OCI-M1 (cell line): ENCODE results near the gene PLAAT2.
A peak's percentile ranks its signal among the peaks of the same experiment; 100 is the strongest.
"Not testable (repeated sequence)": the region's sequence is repeated elsewhere in the genome, so short reads cannot be mapped to it uniquely, and the experiment has no call there.

ENCODE experiments used
- DNase-seq: peaks from one replicate; lab custom pipeline; 2025; lab: John Stamatoyannopoulos, UW

Gene PLAAT2

GRCh38 chr11:63549411-63549810 lies 13.8 kb downstream of the PLAAT2 start:
- no peak for DNase-seq

DNA sequence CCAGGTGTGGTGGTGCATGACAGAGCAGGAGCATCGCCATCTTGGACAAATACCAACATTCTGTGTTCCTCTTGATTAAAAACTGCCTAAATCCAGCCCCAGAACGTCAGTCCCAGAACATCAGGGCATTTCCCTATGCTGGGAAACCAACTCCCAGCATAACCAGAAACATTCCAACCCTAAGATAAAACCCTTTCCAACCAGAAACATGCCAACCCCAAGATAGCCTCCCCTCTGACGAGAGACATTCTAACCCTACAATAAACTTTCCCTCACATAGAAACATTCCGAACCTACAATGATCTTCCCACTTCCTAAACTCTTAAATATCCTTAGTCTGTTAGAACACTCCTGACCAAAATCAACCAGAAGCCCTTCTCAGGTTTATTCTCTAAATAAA lies 15.0 kb downstream of the PLAAT2 start:
- DNase-seq: no peak

DNA sequence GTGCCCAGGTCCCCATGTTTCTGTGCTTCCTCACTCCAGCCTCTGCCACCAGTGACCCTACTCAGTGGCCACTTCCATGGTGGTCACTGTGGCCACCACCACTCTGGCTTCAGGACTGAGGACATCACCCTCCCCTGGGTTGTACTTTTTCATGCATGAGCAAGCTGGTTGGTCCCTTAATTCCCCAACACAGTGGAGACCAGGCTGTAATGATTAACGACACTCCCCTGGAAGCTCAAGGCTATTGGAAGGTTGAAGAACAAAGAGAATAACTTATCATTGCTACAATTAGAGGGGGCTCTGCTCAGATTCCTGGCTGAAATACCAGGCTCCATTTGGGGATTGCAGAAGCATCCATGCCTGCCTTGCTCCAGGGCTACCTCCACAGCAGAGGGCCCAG lies 16.1 kb downstream of the PLAAT2 start:
- DNase-seq: no peak

DNA sequence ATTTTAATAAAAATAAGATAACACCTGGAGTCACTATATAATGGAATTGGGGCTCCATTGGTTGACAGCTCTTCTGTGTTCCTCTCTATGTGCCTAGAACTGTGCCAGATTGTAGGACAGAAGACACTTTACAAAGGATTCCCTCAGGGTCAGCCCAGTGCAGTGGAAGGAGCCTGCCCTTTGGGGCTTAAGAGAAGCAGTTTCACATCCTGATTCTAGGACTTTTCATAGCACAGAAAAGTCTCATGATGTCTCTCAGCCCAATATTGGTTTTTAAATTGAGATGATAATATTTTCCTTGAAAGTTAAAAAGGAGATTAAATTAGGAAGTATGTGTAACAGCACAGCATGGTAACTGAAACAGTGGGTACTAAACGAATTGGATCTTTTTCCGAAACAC lies 19.5 kb downstream of the PLAAT2 start:
- DNase-seq: no peak

DNA sequence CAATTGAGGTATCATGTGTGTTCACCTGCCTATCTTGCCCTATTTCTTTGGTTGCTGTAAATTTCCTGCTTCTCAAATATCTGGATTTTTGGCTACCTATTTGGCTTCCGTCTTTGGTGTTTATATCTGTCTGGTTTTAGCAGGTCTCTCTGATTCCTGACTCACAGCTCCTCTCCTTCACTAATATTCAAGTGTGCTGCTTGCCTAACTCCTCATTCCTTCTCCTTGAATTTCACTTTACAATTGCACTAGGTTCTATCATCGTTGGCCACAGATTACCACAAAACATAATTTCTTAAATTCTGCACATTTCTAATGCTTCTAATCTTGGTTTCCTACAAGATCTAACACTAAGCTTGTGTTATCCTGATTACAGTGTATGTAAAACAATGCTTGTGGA lies 20.7 kb downstream of the PLAAT2 start:
- not testable (repeated sequence) for DNase-seq

DNA sequence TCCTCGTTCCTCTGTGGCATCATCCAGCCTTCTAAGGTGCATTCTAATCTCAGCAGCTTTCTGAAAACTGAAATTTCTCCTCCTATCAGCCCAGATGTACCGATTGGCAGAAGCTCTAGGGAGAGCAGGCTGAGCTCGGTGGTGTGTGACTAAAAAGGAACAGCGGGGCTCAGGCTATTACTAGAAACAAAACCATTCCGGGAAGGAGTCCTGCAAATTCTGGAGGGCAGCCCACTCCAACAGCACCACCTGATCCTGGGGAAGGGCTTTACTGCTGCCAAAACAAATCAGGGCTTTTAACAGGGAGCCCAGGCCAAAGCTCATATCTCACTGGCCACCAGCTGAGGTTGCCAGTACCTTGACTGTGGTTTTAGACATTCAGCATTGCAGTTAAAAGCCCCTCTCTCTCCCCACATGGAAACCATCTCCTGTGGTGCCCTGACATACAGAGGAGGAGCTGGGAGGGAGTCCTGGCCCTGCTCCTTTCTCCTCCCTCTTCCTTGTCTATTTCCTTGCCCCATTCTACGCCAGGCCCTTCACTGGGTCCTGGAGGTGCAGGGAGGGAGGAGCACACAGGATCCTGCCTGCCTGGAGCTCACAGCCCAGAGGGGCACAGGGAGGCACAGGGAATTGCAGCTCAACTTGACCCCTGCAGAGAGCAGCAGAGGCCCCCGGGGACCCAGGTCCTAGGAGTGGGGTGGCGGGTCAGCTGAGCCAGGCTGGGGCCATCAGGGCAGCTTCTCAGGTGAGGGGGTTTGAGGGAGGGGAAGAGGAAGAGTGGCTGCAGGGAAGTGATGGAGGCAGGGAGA lies 25.7 kb downstream of the PLAAT2 start:
- peak; percentile 41 for DNase-seq

DNA sequence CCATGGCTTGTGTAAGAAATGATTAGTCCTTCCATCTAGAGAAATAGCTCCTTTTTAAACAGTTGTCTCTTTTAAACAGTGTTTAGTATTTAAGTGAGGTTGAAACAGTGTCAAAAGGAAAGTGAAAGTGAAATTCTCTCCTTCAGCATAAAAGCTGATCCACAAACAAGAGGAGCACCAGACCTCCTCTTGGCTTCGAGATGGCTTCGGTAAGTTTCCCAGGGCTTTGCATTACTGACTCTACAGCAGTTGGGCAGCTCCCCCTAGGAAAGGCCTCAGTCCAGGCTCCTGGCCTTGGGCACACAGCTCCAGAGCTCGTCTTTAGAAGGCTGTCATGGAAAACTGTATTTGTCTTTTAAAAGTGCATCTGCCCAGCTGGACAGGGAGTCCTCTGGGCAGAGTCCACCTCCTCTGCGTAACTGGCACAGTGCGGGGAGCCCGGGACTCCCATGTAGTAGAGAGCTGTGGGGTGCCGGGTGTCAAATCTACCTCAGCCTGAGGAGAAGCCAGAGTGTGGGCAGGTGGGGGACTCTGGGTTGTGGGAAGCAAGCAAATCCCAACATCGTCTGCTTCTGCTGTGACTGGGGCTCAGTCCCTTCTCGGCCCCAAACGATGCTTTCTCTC lies 26.4 kb downstream of the PLAAT2 start, which contains the start of gene PLAAT4:
PLAAT4 (plus strand) TSS at position 140 of the 624 bp plus-strand sequence; CDS start at position 201, 61 bp downstream.
- DNase-seq: peak; percentile 87

- DNase-seq: peak; percentile 37
Observed at GRCh38 chr11:63535734-63536133, 27.4 kb downstream of the PLAAT2 start.

- peak; percentile 45 for DNase-seq
Observed at GRCh38 chr11:63534895-63535461, 28.2 kb downstream of the PLAAT2 start.

- DNase-seq: no peak
Observed at GRCh38 chr11:63534076-63534475, 29.1 kb downstream of the PLAAT2 start.

- DNase-seq: peak; percentile 10
Observed at GRCh38 chr11:63532799-63533475, 30.2 kb downstream of the PLAAT2 start.

DNA sequence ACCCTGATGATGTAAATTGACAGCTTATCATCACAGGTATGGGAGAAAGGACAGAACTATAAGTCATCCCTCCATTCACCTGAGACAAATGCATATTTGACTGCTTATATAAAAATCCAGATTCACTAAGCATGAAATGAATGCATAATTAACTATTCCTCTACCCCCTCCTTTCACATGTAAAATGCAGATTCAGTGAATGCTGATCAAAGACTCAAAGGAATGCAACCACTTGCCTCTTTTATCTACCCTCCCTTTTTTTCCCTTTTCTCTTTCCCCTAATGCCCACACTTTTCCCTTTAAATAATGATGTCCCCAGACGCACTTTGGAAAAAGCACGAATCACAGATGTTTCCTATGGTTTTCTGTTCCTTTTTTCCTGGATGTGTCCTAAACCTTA lies 31.1 kb downstream of the PLAAT2 start:
- DNase-seq: no peak

- DNase-seq: peak; percentile 85
Observed at GRCh38 chr11:63531074-63531792, 31.9 kb downstream of the PLAAT2 start.

DNA sequence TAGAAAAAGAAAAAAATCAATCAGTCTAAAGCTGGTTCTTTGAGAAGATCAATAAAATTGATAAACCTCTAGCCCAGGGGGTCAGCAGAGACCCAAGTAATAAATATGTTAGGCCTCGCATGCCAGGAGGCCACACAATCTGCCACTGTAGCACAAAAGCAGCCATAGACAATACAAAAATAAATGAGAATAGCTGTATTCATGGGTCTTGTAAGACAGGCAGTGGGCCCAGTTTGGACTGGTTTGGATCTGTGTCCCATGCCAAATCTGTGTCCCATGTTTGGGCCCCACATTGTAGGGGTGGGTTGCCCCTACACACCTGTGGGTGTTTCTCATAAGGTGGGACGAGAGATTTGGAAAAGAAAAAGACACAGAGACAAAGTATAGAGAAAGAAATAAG lies 33.2 kb downstream of the PLAAT2 start:
- no peak for DNase-seq

DNA sequence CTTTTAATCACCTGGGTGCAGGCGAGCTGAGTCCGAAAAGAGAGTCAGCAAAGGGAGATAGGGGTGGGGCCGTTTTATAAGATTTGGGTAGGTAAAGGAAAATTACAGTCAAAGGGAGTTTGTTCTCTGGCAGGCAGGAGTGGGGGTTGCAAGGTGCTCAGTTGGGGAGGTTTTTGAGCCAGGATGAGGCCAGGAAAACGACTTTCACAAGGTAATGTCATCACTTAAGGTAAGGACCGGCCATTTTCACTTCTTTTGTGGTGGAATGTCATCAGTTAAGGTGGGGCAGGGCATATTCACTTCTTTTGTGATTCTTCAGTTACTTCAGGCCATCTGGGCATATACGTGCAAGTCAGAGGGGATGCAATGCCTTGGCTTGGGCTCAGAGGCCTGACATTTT lies 33.8 kb downstream of the PLAAT2 start:
- DNase-seq: not testable (repeated sequence)

DNA sequence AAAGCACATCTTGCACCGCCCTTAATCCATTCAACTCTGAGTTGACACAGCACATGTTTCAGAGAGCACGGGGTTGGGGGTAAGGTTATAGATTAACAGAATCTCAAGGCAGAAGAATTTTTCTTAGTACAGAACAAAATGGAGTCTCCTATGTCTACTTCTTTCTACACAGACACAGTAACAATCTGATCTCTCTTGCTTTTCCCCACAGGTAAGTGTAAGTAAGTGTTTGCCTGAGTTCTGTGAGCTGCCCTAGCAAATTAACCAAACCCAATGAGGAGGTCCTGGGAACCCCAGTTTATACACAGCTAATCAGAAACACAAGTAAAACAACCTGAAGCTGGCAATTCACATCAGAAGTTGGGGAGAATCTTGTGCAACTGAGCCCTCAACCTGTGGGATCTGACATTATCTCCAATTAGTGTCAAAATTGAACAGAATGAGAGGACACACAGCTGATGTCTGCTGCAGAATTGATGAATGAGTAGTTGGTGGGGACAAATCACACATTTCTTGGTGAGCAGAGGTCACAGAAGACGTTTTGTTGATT lies 34.4 kb downstream of the PLAAT2 start:
- not testable (repeated sequence) for DNase-seq

GRCh38 chr11:63528156-63528555 lies 35.0 kb downstream of the PLAAT2 start:
- not testable (repeated sequence) for DNase-seq

GRCh38 chr11:63527667-63528066 lies 35.5 kb downstream of the PLAAT2 start:
- DNase-seq: no peak

- no peak for DNase-seq
Observed at GRCh38 chr11:63523151-63523550, 40.0 kb downstream of the PLAAT2 start.

DNA sequence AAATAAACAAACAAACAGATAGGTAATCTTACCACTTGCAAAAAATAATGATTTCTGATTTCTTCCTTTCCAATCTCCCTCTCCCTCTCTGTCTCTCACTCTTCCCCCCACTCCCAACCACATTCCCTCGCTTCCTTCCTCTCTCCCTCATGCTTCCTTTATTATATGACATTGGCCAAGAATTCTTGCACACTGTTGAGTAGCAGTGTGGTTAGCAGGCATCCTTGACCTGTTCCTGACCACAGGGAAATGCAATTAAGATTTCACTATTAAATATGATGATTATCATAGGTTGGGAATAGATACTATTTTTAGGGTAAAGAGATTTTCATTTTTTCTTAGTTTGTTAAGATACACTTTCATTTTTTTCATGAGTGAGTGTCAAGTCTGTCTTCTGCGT lies 41.3 kb downstream of the PLAAT2 start:
- DNase-seq: no peak

DNA sequence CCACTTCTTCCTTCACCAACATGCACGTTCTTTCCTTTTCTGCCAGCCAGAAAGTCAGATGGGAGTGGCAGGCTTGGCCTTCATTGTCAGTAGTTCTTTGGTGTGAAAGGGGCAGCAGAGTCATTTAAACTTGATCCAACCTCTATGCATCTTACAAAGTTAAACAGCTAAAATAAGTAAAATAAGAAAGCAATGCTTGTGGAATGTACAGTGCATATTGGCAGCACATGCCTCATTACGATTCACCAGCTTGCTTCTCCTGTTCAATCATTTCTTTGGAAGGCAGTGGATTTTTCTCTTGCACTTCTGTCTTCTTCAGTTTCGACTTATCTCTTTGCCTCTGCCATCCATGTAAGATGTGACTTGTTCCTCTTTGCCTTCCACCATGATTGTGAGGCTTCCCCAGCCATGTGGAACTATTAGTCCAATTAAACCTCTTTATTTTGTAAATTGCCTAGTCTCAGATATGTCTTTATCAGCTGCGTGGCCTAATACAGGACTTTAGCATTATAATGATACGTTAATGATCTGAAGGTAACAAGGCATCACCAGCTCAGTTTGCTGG lies 42.5 kb downstream of the PLAAT2 start:
- no peak for DNase-seq
